OCI-LY1 (cell line): ENCODE measurements around the gene POLE.

ENCODE experiments used
- CTCF ChIP-seq: fragments of 200-600 bp; sonication (generic), shearing (Covaris generic); IDR thresholded peaks from 2 replicates; pipeline ENCODE4 v1.5.1; 2017; ENCODE audit warnings: mild to moderate bottlenecking, antibody characterized with exemption, low read length, moderate library complexity, mixed read lengths
- EZH2 ChIP-seq: fragments of 200-600 bp; sonication (generic), shearing (Covaris generic); IDR thresholded peaks from 2 replicates; pipeline ENCODE4 v1.8.0; 2017; ENCODE audit warnings: borderline replicate concordance, mixed run types, mild to moderate bottlenecking, antibody characterized with exemption, low read length, moderate library complexity, mixed read lengths

GRCh38 chr12:132588319-132588718, 98.8 kb downstream of the POLE start:
- TF ChIP-seq CTCF, result no peak
- no peak for TF ChIP-seq EZH2
